Astrocyte (in vitro differentiated cells and primary cell): ENCODE data around the gene ITPKB.

Source experiments
- EZH2 ChIP-seq: IDR thresholded peaks from 2 replicates; pipeline ENCODE4 v1.6.1; 2012; ENCODE audit warnings: mild to moderate bottlenecking, low read length, inconsistent platforms; ENCODE audit not compliant: insufficient read depth
- TF ChIP-seq, protein P1 (sequence below): IDR thresholded peaks from 2 replicates; pipeline ENCODE4 v1.5.1; 2011; ENCODE audit warnings: low read depth, mild to moderate bottlenecking, inconsistent platforms, low read length, moderate library complexity; ENCODE audit not compliant: insufficient read depth

DNA sequence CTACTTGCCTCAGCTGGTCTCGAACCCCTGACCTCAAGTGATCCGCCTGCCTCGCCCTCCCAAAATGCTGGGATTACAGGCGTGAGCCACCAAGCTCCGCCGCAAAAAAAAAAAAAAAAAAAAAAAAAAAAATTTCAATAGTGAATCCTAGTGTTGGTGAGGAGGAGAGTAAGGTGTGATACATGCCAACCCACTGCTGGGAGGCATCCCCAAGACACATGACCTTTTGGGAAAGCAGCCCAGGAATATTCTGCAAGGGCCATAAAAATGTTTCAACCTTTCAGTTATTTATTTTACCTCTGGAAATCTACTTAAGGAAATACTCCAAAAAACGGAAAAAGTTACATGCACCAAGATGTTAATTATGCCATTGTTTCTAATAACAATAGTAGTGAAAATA, 69.0 kb downstream of the ITPKB start:
- TF ChIP-seq, protein P1, sequence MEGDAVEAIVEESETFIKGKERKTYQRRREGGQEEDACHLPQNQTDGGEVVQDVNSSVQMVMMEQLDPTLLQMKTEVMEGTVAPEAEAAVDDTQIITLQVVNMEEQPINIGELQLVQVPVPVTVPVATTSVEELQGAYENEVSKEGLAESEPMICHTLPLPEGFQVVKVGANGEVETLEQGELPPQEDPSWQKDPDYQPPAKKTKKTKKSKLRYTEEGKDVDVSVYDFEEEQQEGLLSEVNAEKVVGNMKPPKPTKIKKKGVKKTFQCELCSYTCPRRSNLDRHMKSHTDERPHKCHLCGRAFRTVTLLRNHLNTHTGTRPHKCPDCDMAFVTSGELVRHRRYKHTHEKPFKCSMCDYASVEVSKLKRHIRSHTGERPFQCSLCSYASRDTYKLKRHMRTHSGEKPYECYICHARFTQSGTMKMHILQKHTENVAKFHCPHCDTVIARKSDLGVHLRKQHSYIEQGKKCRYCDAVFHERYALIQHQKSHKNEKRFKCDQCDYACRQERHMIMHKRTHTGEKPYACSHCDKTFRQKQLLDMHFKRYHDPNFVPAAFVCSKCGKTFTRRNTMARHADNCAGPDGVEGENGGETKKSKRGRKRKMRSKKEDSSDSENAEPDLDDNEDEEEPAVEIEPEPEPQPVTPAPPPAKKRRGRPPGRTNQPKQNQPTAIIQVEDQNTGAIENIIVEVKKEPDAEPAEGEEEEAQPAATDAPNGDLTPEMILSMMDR: no peak
- TF ChIP-seq EZH2: no peak
